ENCODE results near the gene RPL3.

DNA sequence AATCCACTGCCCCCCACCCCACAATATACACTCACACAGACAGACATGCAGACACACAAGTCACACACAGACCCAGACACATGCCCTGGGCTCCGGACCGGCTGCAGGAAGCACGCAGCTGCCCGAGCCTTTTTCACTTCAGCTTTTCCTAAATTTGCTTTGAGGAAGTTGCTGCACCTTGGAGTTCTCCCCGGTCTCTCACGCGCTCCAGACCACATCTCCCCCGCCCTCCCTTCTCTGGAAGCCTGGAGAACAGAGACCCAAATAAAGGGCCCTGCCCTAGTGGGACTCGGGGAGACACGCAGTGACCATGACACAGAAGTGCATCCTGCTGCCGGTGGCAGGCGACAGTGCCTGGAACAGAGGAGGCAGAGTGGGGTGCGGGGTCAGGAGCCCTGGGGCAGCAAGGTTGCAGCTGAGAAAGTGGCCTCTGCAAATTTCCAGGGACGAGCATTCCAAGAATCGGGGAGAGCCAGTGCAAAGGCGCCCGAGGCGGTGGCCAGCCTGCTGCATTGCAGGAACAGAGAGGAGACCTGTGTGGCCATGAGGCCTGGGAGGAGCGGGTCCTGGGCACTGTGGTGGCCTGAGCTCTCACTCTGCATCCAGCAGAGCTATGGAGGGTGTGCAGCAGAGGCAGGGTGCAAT is 19.1 kb downstream of the RPL3 start:
- TF ChIP-seq SIN3A (IDR thresholded peaks at IDR 0.05; ENCODE audit: borderline replicate concordance, insufficient read depth, low read length) = no peak
- no peak for TF ChIP-seq POLR2AphosphoS5 (IDR thresholded peaks at IDR 0.05; ENCODE audit: low read depth, low read length)
